Measurements from ENCODE around the gene SLC38A10.

The SLC38A10 gene

GRCh38 chr17:81244358-81245023 is 50.6 kb downstream of the SLC38A10 start:
- no peak for DNase-seq

- no peak for DNase-seq
Observed at GRCh38 chr17:81243333-81243664, 51.8 kb downstream of the SLC38A10 start.

- DNase-seq: peak in 1 of 56 donors; percentile 16
Observed at GRCh38 chr17:81242421-81243332, 52.4 kb downstream of the SLC38A10 start.

GRCh38 chr17:81241648-81242420 is 53.3 kb downstream of the SLC38A10 start:
- peak in 35 of 56 donors; percentile 5 to 69 (median 25) for DNase-seq

GRCh38 chr17:81241203-81241602 is 53.9 kb downstream of the SLC38A10 start:
- DNase-seq: no peak

- no peak for DNase-seq
Observed at GRCh38 chr17:81240761-81241160, 54.3 kb downstream of the SLC38A10 start.

- peak in 2 of 56 donors; percentile 28 to 31 for DNase-seq
Observed at GRCh38 chr17:81239714-81240555, 55.2 kb downstream of the SLC38A10 start.

GRCh38 chr17:81238815-81239713 is 56.0 kb downstream of the SLC38A10 start, which contains the start of the genes NDUFAF8 and TEPSIN:
Gene NDUFAF8 (plus strand): TSS chr17:81239318. CDS start chr17:81239364, 46 bp downstream.
Gene TEPSIN (minus strand): TSS chr17:81239055. CDS start chr17:81239033, 22 bp downstream.
- DNase-seq: peak; percentile 72 to 99 (median 97)

GRCh38 chr17:81238490-81238814 is 56.7 kb downstream of the SLC38A10 start:
- DNase-seq: no peak

GRCh38 chr17:81237591-81238489 is 57.3 kb downstream of the SLC38A10 start:
- DNase-seq: no peak

- DNase-seq: no peak
Observed at GRCh38 chr17:81236784-81237183, 58.3 kb downstream of the SLC38A10 start.

- no peak for DNase-seq
Observed at GRCh38 chr17:81235822-81236740, 59.0 kb downstream of the SLC38A10 start.

GRCh38 chr17:81234940-81235821 is 59.9 kb downstream of the SLC38A10 start:
- DNase-seq: no peak

GRCh38 chr17:81234506-81234855 is 60.6 kb downstream of the SLC38A10 start:
- DNase-seq: no peak

GRCh38 chr17:81233811-81234505 is 61.1 kb downstream of the SLC38A10 start:
- no peak for DNase-seq

GRCh38 chr17:81233316-81233715 is 61.8 kb downstream of the SLC38A10 start:
- no peak for DNase-seq

Data from nucleus accumbens (tissue), 56 donors.